HEK293 (cell line): Measurements from ENCODE around the gene CLIC4.
A peak's percentile ranks its signal among the peaks of the same experiment; 100 is the strongest.

Source experiments
- CTCF ChIA-PET: fragments of 350-600 bp; formaldehyde crosslinking; extraction: SDS; loops from one replicate; lab custom pipeline; 2021; ENCODE audit warnings: antibody characterized with exemption; lab: Yijun Ruan, JAX
- POLR2A ChIA-PET: fragments of 300-600 bp; formaldehyde crosslinking; extraction: SDS; loops from one replicate; lab custom pipeline; 2020; ENCODE audit warnings: antibody characterized with exemption, inconsistent platforms; lab: Yijun Ruan, JAX
- H3K27ac ChIP-seq: fragments of 200-500 bp; sonication (Bioruptor generic); 2 replicates; pipeline ENCODE4 v1.5.1; 2014; ENCODE audit warnings: low read depth, low read length, control low read depth, inconsistent platforms; ENCODE audit errors: extremely low read depth
- H3K36me3 ChIP-seq, 2 experiments: fragments of 200-500 bp in 1 of 2; sonication (Bioruptor generic) in 1 of 2; 1 replicate in 1 of 2; 2 replicates in 1 of 2; pipeline ENCODE4 v1.5.1; 2014 to 2017; ENCODE audit warnings: inconsistent platforms in 2 of 2, low read length in 2 of 2; ENCODE audit not compliant: control insufficient read depth in 2 of 2, insufficient read depth in 1 of 2
- H3K4me1 ChIP-seq: fragments of 200-500 bp; sonication (Bioruptor generic); 2 replicates; pipeline ENCODE4 v1.5.1; 2014; ENCODE audit warnings: mild to moderate bottlenecking, low read length, inconsistent platforms; ENCODE audit not compliant: control insufficient read depth, insufficient read depth
- H3K4me3 ChIP-seq: 2 replicates; pipeline ENCODE4 v1.5.1; 2011; ENCODE audit warnings: low read depth, mild to moderate bottlenecking, control low read depth, low read length, moderate library complexity
- H3K9me3 ChIP-seq: fragments of 200-500 bp; sonication (Bioruptor generic); 2 replicates; pipeline ENCODE4 v1.5.1; 2014; ENCODE audit warnings: low read depth, low read length, inconsistent platforms; ENCODE audit not compliant: control insufficient read depth, insufficient read depth
- IKZF3 ChIP-seq: fragments of 450-650 bp; IDR thresholded peaks from 2 replicates; pipeline ENCODE4 v1.5.0; 2018; ENCODE audit warnings: missing biosample characterization, mild to moderate bottlenecking, missing genetic modification characterization, moderate library complexity
- MZF1 ChIP-seq: fragments of 450-650 bp; formaldehyde crosslinking; IDR thresholded peaks from 2 replicates; pipeline ENCODE4 v1.5.1; 2017; ENCODE audit warnings: missing biosample characterization, missing genetic modification characterization, borderline replicate concordance
- ZBTB11 ChIP-seq: fragments of 450-650 bp; formaldehyde crosslinking; conservative IDR thresholded peaks from 2 replicates; pipeline ENCODE4 v1.5.1; 2016; ENCODE audit warnings: low read depth, missing biosample characterization, missing genetic modification characterization
- ZNF140 ChIP-seq: fragments of 450-650 bp; formaldehyde crosslinking; IDR thresholded peaks from 2 replicates; pipeline ENCODE4 v1.5.1; 2016; ENCODE audit warnings: missing biosample characterization, missing genetic modification characterization
- ZNF146 ChIP-seq: fragments of 450-650 bp; formaldehyde crosslinking; IDR thresholded peaks from 2 replicates; pipeline ENCODE4 v1.5.1; 2016; ENCODE audit warnings: missing biosample characterization, missing genetic modification characterization
- ZNF174 ChIP-seq: fragments of 450-650 bp; formaldehyde crosslinking; IDR thresholded peaks from 2 replicates; pipeline ENCODE4 v1.5.0; 2017; ENCODE audit warnings: missing biosample characterization, mild to moderate bottlenecking, missing genetic modification characterization
- ZNF239 ChIP-seq: fragments of 450-650 bp; formaldehyde crosslinking; IDR thresholded peaks from 2 replicates; pipeline ENCODE4 v1.5.1; 2016; ENCODE audit warnings: missing biosample characterization, missing genetic modification characterization
- ZNF311 ChIP-seq: fragments of 450-650 bp; formaldehyde crosslinking; IDR thresholded peaks from 2 replicates; pipeline ENCODE4 v1.5.1; 2017; ENCODE audit warnings: missing biosample characterization, missing genetic modification characterization, borderline replicate concordance
- ZNF394 ChIP-seq: fragments of 450-650 bp; formaldehyde crosslinking; IDR thresholded peaks from 2 replicates; pipeline ENCODE4 v1.5.1; 2016; ENCODE audit warnings: missing biosample characterization, missing genetic modification characterization, mild to moderate bottlenecking, moderate library complexity, borderline replicate concordance
- ZNF416 ChIP-seq: fragments of 450-650 bp; formaldehyde crosslinking; IDR thresholded peaks from 2 replicates; pipeline ENCODE4 v1.5.1; 2016; ENCODE audit warnings: missing biosample characterization, missing genetic modification characterization
- ZNF48 ChIP-seq: fragments of 450-650 bp; formaldehyde crosslinking; IDR thresholded peaks from 2 replicates; pipeline ENCODE4 v1.5.1; 2016; ENCODE audit warnings: missing biosample characterization, missing genetic modification characterization
- ZNF510 ChIP-seq: fragments of 450-650 bp; formaldehyde crosslinking; IDR thresholded peaks from 2 replicates; pipeline ENCODE4 v1.5.1; 2018; ENCODE audit warnings: mild to moderate bottlenecking, missing genetic modification characterization, missing biosample characterization; ENCODE audit not compliant: insufficient replicate concordance
- ZNF555 ChIP-seq: fragments of 450-650 bp; formaldehyde crosslinking; conservative IDR thresholded peaks from 2 replicates; pipeline ENCODE4 v1.5.1; 2017; ENCODE audit warnings: missing biosample characterization, mild to moderate bottlenecking, missing genetic modification characterization, inconsistent platforms
- ZNF571 ChIP-seq: fragments of 450-650 bp; formaldehyde crosslinking; IDR thresholded peaks from 2 replicates; pipeline ENCODE4 v1.5.0; 2017; ENCODE audit warnings: missing biosample characterization, missing genetic modification characterization
- ZNF623 ChIP-seq: fragments of 450-650 bp; formaldehyde crosslinking; IDR thresholded peaks from 2 replicates; pipeline ENCODE4 v1.5.1; 2016; ENCODE audit warnings: missing biosample characterization, missing genetic modification characterization
- ZNF654 ChIP-seq: fragments of 450-650 bp; formaldehyde crosslinking; IDR thresholded peaks from 2 replicates; pipeline ENCODE4 v1.5.1; 2016; ENCODE audit warnings: low read depth, missing biosample characterization, missing genetic modification characterization
- TF ChIP-seq, protein P1 (sequence below): fragments of 450-650 bp; formaldehyde crosslinking; IDR thresholded peaks from 2 replicates; pipeline ENCODE4 v1.5.1; 2016; ENCODE audit warnings: missing biosample characterization, missing genetic modification characterization
- TF ChIP-seq, protein P2 (sequence below): fragments of 450-650 bp; formaldehyde crosslinking; IDR thresholded peaks from 2 replicates; pipeline ENCODE4 v1.5.1; 2017; ENCODE audit warnings: missing biosample characterization, mild to moderate bottlenecking, missing genetic modification characterization, moderate library complexity
- TF ChIP-seq, protein P3 (sequence below): fragments of 450-650 bp; formaldehyde crosslinking; IDR thresholded peaks from 2 replicates; pipeline ENCODE4 v1.5.1; 2016; ENCODE audit warnings: missing biosample characterization, missing genetic modification characterization
- TF ChIP-seq, protein P4 (sequence below): fragments of 450-650 bp; formaldehyde crosslinking; IDR thresholded peaks from 2 replicates; pipeline ENCODE4 v1.5.1; 2017; ENCODE audit warnings: missing biosample characterization, missing genetic modification characterization

CLIC4 gene

GRCh38 chr1:24888061-24888970 is 143.1 kb downstream of the CLIC4 start (continued):
- TF ChIP-seq, protein P1, sequence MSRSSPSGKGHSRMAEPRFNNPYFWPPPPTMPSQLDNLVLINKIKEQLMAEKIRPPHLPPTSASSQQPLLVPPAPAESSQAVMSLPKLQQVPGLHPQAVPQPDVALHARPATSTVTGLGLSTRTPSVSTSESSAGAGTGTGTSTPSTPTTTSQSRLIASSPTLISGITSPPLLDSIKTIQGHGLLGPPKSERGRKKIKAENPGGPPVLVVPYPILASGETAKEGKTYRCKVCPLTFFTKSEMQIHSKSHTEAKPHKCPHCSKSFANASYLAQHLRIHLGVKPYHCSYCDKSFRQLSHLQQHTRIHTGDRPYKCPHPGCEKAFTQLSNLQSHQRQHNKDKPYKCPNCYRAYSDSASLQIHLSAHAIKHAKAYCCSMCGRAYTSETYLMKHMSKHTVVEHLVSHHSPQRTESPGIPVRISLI = no peak
- peak; percentile 56 for TF ChIP-seq ZNF510 (tag by site-specific recombination)
- peak; percentile 44 for TF ChIP-seq ZNF555 (tag by site-specific recombination)
- TF ChIP-seq ZNF654 (tag by site-specific recombination) = peak; percentile 14; the same call in 1 of the 2 replicates
- peak; percentile 60 for TF ChIP-seq ZBTB11 (tag by site-specific recombination)
- peak; percentile 76; the same call in 1 of the 2 replicates for TF ChIP-seq ZNF394 (tag by site-specific recombination)
- TF ChIP-seq ZNF140 (tag by site-specific recombination) = peak; percentile 30; the same call in 1 of the 2 replicates
- TF ChIP-seq ZNF311 (tag by site-specific recombination) = no peak
- no peak for TF ChIP-seq ZNF239
- TF ChIP-seq ZNF571 = no peak
- no peak for TF ChIP-seq ZNF48 (tag by site-specific recombination)
- TF ChIP-seq ZNF623 = peak; percentile 45; the same call in 1 of the 2 replicates
- TF ChIP-seq, all 188 proteins: peak for 10

GRCh38 chr1:24888971-24889676 is 143.9 kb downstream of the CLIC4 start:
- no peak overlapping the region for H3K27ac ChIP-seq
- ChIA-PET POLR2A (no interaction called here), CTCF (interaction anchor here (1.0 kb wide), 1 partner anchor 149 kb away, joined by 3 read pairs; no protein-coding TSS in a partner anchor)
- H3K4me3 ChIP-seq = no peak overlapping the region
- no peaks in the 10 kb centered on the region for H3K36me3 ChIP-seq
- no peaks in the 10 kb centered on the region for H3K9me3 ChIP-seq
- no peaks in the 10 kb centered on the region for H3K4me1 ChIP-seq
- TF ChIP-seq, protein P2, sequence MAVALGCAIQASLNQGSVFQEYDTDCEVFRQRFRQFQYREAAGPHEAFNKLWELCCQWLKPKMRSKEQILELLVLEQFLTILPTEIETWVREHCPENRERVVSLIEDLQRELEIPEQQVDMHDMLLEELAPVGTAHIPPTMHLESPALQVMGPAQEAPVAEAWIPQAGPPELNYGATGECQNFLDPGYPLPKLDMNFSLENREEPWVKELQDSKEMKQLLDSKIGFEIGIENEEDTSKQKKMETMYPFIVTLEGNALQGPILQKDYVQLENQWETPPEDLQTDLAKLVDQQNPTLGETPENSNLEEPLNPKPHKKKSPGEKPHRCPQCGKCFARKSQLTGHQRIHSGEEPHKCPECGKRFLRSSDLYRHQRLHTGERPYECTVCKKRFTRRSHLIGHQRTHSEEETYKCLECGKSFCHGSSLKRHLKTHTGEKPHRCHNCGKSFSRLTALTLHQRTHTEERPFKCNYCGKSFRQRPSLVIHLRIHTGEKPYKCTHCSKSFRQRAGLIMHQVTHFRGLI (tag by site-specific recombination) = no peak
- peak; percentile 97 for TF ChIP-seq ZNF146 (tag by site-specific recombination)

GRCh38 chr1:24890887-24891286 is 145.6 kb downstream of the CLIC4 start:
- ChIA-PET POLR2A (no interaction called here), CTCF (no interaction called here)
- Histone ChIP-seq H3K36me3 (no peaks in the 10 kb centered on the region), H3K4me3 (no peak overlapping the region), H3K4me1 (no peaks in the 10 kb centered on the region), H3K9me3 (no peaks in the 10 kb centered on the region), H3K27ac (no peak overlapping the region)
- no peak for TF ChIP-seq ZNF416 (tag by site-specific recombination)
- TF ChIP-seq, protein P3, sequence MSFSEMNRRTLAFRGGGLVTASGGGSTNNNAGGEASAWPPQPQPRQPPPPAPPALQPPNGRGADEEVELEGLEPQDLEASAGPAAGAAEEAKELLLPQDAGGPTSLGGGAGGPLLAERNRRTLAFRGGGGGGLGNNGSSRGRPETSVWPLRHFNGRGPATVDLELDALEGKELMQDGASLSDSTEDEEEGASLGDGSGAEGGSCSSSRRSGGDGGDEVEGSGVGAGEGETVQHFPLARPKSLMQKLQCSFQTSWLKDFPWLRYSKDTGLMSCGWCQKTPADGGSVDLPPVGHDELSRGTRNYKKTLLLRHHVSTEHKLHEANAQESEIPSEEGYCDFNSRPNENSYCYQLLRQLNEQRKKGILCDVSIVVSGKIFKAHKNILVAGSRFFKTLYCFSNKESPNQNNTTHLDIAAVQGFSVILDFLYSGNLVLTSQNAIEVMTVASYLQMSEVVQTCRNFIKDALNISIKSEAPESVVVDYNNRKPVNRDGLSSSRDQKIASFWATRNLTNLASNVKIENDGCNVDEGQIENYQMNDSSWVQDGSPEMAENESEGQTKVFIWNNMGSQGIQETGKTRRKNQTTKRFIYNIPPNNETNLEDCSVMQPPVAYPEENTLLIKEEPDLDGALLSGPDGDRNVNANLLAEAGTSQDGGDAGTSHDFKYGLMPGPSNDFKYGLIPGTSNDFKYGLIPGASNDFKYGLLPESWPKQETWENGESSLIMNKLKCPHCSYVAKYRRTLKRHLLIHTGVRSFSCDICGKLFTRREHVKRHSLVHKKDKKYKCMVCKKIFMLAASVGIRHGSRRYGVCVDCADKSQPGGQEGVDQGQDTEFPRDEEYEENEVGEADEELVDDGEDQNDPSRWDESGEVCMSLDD (tag by site-specific recombination) = no peak
- TF ChIP-seq, protein P4, sequence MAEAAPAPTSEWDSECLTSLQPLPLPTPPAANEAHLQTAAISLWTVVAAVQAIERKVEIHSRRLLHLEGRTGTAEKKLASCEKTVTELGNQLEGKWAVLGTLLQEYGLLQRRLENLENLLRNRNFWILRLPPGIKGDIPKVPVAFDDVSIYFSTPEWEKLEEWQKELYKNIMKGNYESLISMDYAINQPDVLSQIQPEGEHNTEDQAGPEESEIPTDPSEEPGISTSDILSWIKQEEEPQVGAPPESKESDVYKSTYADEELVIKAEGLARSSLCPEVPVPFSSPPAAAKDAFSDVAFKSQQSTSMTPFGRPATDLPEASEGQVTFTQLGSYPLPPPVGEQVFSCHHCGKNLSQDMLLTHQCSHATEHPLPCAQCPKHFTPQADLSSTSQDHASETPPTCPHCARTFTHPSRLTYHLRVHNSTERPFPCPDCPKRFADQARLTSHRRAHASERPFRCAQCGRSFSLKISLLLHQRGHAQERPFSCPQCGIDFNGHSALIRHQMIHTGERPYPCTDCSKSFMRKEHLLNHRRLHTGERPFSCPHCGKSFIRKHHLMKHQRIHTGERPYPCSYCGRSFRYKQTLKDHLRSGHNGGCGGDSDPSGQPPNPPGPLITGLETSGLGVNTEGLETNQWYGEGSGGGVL (tag by site-specific recombination) = no peak
- TF ChIP-seq ZNF555 (tag by site-specific recombination) = no peak
- TF ChIP-seq ZNF174 (tag by site-specific recombination) = no peak
- no peak for TF ChIP-seq MZF1 (tag by site-specific recombination)
- no peak for TF ChIP-seq IKZF3 (tag by site-specific recombination)
